COLO829 (cell line): ENCODE results near the gene ADAT3.

ENCODE experiments used
- DNase-seq: peaks from one replicate; pipeline ENCODE4 v3.0.0; 2012; ENCODE audit warnings: low spot score

Gene ADAT3

GRCh38 chr19:1938071-1938470, 32.9 kb downstream of the ADAT3 start:
- no peak for DNase-seq

- DNase-seq: no peak
These were observed 36.2 kb downstream of the ADAT3 start, which contains the start of gene CSNK1G2 for GRCh38 chr19:1941146-1942077. Gene CSNK1G2 (plus strand): TSS chr19:1941172. CDS start chr19:1969773, 28,601 bp downstream.

GRCh38 chr19:1942078-1942933, 37.1 kb downstream of the ADAT3 start:
- DNase-seq: peak; percentile 53

GRCh38 chr19:1942934-1943555, 37.8 kb downstream of the ADAT3 start:
- no peak for DNase-seq

GRCh38 chr19:1943661-1944087, 38.5 kb downstream of the ADAT3 start:
- no peak for DNase-seq

- no peak for DNase-seq
These were observed 39.1 kb downstream of the ADAT3 start for GRCh38 chr19:1944088-1944915.

GRCh38 chr19:1944916-1945561, 39.8 kb downstream of the ADAT3 start:
- no peak for DNase-seq

- DNase-seq: peak; percentile 48
These were observed 40.7 kb downstream of the ADAT3 start for GRCh38 chr19:1945899-1946298.

GRCh38 chr19:1947651-1948209, 42.5 kb downstream of the ADAT3 start:
- no peak for DNase-seq

GRCh38 chr19:1949304-1950101, 44.3 kb downstream of the ADAT3 start:
- no peak for DNase-seq

GRCh38 chr19:1950640-1951039, 45.4 kb downstream of the ADAT3 start:
- no peak for DNase-seq

- DNase-seq: no peak
These were observed 47.4 kb downstream of the ADAT3 start for GRCh38 chr19:1952635-1953034.

- DNase-seq: no peak
These were observed 47.8 kb downstream of the ADAT3 start for GRCh38 chr19:1953037-1953436.

- DNase-seq: no peak
These were observed 48.4 kb downstream of the ADAT3 start for GRCh38 chr19:1953441-1954094.

- DNase-seq: no peak
These were observed 49.3 kb downstream of the ADAT3 start for GRCh38 chr19:1954532-1954933.

- DNase-seq: no peak
These were observed 50.2 kb downstream of the ADAT3 start for GRCh38 chr19:1955171-1956121.

- no peak for DNase-seq
These were observed 50.9 kb downstream of the ADAT3 start for GRCh38 chr19:1956122-1956494.

GRCh38 chr19:1956868-1957492, 51.8 kb downstream of the ADAT3 start:
- no peak for DNase-seq
